HT-29 (cell line): ENCODE measurements around the gene OR51E2. TPM values are rescaled to one million over a fixed set of nuclear protein-coding genes. Genes with fewer than 3 reads are reported as not detected.

ENCODE experiments used
- DNase-seq: peaks from one replicate; pipeline ENCODE4 v3.0.0-alpha.2; 2015; ENCODE audit warnings: low spot score
- total RNA-seq: library from RNA; depleted of rRNA; stranded (reverse); fragments of >200 nt; shearing (Covaris generic); gene quantifications from 2 replicates; pipeline ENCODE4 v1.2.3, GENCODE V29; 2014; rRNA removed

Gene OR51E2, protein sequence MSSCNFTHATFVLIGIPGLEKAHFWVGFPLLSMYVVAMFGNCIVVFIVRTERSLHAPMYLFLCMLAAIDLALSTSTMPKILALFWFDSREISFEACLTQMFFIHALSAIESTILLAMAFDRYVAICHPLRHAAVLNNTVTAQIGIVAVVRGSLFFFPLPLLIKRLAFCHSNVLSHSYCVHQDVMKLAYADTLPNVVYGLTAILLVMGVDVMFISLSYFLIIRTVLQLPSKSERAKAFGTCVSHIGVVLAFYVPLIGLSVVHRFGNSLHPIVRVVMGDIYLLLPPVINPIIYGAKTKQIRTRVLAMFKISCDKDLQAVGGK
- 0.20 TPM in 1 of 2 replicates, not detected in the other for total RNA-seq

DNA sequence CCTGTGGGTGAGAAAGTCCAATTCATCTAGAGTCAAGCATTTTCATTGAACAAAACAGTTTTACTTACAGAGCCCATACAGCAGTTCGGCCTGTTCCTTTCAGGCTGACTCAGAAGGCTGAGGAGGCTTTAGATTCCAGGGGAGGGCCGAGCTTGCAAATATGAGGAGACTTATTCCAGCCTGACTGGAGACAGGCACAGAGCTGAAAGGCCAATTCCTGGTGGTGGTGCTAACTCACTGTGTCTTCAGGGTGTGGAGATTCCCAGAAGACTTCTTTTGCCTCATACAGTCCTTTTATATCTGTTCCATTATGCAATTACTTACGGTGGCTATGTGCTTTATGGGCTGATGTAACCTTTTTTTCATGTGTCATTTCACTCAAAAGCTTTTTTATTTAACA is at the start of gene OR51E2:
TSS of gene OR51E2 (minus strand) at position 269 of the 400 bp plus-strand sequence. CDS start 15,142 bp downstream, outside the sequence.
- peak; percentile 44 for DNase-seq

DNA sequence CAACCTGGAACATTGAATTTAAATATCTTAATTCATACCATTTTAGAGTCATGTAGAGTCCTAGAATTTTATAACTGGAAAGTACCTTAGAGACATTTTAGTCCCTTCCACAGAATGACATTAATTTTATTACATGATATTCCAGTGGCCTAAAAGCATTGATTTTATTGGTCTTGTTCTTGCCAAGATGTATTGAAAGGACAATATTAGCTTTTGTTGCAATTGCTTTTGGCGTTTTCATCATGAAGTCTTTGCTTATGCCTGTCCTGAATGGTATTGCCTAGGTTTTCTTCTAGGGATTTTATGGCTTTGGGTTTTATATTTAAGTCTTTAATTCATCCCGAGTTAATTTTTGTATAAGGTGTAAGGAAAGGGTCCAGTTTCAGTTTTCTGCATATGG is 43.1 kb upstream of the OR51E2 start:
- DNase-seq: no peak

DNA sequence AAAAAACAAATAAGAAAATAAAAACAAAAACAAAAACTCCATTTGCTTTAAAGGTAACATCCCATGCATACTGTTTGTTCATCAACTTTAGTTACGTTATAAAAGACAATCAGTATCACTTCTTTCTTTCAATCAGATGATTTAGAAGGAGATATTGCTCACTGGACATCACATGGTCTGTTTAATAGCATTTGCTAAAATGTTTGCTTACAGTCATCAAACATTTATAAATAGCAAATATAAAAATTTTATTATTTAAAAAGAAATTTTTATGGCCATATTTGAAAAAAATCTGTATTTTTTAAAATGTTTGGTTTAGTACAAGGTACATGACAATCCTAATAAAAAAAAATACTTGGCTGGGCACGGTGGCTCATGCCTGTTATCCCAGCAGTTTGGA is 29.5 kb upstream of the OR51E2 start:
- no peak for DNase-seq

DNA sequence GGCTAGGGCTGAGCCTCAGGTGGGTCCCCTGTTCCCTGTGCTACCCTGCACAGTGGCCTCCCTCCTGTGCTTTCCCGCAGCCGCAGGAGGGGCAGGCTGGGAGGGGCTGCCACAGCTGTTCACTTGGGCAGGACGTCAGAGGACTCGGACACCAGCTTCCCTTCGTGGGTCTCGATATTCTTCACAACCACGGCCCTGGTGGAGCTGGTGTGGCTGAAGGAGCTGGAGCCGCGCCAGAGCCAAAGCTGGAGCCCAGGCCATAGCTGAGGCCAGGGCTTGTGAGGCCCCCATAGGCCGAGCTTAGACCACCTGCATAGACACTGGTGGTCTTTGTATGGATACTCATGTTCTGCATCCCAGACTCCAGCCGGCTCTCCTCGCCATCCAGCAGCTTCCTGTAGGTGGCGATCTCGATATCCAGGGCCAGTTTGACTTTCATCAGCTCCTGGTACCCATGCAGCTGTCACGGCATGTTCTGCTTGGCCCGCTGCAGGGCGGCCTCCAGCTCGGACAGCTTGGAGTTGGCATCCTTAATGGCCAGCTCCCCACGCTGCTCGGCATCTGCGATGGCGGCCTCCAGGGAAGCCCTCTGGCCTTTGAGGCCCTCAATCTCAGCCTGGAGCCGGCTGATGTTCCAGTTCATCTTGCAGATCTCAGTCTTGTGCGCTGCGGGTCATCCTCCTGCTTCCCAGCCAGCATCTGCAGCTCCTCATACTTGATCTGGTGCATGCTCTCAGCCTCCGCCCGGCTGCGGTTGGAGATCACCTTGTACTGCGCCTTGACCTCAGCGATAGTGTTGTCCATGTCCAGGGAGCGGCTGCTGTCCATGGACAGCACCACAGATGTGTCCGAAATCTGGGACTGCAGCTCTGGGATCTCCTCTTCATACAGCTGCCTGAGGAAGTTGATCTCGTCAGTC is 25.2 kb upstream of the OR51E2 start:
- DNase-seq: peak; percentile 23

DNA sequence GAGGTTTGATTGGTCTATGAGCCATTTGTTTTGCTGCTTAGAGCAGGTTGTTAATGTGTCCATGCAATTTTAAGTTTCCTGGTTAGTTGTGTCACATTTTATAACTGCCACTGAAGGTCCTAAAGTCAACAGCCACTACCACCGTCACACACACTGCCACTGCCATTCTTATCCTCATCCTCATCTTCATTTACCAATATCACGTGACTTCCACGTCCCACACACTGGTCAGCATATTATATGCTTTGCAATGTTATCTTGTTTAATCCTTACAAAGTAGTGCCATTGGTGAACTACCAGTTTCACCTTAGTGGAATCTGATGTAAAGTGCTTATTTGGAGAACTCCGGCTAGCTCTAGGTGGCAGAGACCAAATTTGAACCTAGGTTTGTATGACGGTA is 16.6 kb upstream of the OR51E2 start:
- DNase-seq: no peak

DNA sequence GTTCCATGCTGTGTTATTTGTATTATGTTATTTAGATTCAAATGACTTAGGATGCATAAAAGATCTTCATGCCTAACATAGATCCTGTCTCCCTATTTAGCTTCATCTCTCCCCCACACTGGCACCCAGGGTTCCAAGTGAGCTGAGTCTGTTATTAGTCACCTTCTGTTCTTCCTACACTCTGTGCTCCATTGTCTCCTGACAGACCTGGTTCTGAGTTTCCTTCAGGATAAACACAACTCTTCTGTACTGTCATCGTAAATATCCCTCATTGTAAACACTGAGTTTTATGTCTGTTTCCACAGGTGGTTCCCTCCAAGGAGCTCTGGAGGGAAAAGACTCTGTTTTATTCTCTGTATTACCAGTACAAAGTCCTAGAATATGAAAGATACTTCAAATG is 15.6 kb upstream of the OR51E2 start:
- DNase-seq: no peak

DNA sequence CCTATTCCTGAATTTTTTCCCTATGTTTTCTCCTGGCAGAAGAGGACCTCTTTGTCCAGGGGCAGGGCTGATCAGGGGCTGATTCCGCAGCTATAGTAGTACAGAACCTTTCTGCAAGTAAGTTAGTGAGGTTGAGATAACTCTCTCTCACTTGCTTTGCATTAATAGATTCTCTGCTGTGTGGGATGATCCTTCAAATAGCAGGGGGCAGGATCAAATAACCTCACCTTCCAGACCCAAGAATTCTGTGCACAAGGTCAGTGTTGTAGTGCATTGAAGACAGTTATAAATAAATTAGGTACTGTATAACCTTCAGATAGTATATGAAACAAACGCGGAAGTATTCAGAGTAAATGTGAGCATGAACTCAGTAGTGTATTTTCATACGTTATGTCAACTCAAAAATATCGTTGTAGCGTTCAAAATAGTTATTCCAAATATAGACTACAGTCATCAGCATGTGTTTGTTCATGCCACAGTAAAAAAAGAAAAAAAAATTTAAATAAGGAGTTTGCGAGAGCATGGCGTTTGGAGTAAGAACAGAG is 7.2 kb upstream of the OR51E2 start:
- no peak for DNase-seq

DNA sequence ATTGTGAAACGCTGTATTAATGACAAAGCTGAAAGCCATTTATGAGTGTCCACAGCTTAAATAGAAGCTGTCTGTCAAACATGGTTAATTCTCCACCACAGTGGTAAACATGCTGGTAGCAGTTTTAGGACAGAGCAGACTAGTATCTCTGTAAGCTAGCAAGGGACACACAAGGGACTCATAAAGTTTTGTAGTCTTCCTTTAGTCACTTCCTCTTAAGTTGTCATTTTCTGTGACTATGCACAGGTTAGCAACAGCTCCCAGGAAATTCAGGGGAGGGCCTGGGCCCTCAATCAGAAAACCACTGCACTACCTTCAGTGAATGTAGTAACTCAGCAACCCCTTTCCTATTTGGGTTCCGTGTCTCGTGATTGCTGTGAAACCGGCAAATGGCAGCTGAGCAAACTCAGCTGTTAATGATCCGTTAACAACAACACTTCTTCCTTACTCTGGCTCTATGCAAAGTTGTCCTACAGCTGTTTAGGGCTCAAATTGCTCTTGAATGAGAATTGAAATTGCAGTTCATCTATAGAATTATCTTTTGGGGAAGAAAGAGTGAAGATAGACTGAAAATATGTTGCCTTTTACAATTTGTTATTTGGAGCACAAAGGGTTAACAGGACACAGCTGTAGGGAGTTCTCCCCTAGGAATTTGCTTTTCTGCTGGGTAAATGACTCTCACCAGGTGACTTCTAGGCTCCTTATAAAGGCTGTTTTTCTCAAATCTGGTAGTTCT is 6.6 kb upstream of the OR51E2 start, which contains the start of gene MMP26:
TSS of gene MMP26 (plus strand) at position 731 of the 736 bp plus-strand sequence.
- DNase-seq: no peak

DNA sequence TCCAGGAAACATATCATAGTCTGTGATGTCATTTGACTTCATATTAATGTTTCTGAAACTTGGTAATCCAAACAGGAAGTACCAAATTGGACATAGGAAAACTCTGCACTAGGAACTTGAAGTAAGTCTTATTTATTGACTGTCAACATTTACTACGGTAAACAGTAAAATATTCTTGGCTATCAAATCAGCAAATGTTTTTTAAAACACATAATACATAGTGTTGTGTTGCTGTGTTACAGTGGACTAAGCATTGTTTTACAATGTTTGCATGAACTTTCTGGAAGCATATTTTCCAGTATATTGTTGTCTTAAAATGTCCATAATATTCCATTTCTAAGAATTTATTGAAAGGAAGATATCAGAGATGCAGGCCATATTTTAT is 2.8 kb upstream of the OR51E2 start:
- no peak for DNase-seq

DNA sequence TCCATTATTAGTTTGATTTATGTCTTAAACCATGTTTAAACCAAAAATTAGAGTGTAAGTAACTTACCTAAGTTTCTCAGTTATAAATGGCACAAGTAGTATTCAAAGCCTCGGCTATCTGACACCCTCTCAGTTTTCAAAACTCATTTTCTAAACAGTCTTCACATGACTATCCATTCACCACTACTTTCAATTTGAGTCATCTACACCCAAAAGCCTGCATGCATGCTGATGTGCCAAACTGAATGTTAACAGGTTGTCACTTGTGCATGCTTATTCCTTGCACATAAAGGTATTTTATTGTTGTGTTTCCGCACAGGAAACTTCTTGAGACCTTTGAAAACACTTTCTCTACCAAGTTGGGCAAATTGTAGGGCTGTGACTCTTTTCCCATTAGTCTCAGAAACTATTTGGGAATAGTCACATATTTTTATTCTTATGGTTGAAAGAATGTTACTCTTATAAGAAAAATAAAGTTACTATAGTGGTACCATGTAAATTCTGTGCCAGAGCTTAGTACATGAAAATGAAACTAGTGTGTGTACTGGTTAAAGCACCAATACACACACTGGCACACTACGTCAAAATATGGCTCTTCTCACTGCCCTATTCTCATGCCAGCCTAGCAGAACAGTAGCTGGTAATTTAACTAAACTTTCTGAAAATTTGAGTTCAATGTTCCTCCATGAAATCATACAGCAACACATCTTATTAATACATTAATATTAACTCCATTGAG is 2.2 kb upstream of the OR51E2 start:
- DNase-seq: no peak

DNA sequence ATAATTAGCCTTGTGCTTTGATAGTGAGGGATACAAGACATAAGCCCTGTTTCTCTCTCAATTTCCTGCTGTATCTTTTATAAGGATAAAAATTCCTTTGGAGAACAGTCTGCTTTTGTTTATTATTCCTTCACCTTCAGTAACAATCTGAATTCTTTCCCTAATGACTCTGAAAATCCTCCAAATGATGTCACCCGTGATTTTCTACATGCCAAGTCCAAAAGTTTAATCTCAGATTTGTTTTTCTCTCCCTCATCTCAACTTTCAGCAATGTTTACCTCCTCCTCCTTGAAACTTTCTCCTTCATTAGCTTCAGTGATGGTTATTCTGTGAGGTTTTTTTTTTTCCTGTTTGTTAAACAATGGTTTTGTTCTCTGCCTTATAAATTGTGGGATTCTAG is 2.2 kb downstream of the OR51E2 start:
- DNase-seq: no peak

DNA sequence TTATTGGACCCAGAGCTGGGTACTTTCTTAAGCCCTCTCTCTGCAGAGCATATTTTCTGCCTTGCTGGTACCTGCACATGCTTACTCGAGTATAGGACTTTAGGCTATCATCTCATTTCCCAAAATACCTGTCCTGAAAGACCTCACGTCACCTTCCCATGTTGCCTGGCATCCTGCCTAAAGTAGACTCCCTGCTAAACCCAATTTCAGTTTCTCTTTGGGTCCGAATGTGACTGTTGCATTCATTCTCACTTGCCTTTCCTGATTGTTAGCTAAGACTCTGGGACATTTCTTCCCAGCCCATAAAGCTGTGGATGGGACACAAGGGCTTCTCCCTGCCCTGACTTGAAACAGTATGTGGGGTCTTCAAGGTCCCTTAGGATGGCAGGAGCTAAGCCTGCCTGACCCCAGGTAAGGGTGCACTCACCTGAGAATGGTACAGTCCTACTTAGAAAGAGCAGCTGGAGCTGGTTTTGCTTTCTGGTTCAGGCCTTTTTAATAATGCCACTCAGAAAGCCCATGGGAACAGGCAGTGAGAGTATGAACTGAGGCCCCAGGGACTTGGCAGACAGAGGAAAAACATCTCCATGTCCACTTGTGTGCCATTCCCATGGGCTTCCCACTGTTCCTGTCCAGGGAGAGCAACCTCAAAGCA is 12.9 kb downstream of the OR51E2 start:
- DNase-seq: no peak

DNA sequence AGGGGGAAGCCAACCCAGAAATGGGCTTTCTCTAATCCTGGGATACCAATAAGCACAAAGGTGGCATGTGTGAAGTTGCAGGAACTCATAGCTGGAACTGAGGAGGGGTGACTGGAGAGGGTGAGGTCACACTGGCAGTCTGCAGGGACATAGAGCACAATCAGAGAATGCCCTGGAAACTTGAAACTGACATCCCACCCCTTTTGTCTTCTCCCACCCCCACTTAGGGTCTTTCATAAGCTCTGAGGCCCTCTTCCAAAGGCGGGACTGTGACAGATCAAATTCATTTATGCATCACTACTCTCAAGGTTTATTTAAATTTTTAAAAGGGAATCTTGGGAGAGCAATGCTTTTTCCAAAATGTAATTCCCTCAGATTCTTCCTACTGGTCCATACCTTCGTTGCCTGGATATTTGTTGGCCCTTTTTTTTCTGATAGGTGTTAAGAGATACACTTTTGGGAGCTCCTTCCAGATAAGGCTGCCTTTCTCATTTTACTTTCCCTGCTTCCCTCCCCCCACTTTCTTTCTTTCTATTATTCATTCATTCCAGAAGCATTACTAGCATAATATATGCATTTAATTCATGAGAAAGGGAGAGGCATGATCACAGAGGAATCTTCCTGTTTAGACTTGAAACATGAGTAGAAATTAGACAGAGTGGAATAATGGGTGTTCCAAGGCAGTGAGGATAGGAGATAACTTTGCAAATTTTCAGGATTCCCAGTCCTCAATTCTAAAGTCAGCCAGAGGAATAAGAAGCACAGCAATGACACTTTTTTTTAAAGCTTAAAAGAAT is 14.8 kb downstream of the OR51E2 start:
- DNase-seq: no peak

DNA sequence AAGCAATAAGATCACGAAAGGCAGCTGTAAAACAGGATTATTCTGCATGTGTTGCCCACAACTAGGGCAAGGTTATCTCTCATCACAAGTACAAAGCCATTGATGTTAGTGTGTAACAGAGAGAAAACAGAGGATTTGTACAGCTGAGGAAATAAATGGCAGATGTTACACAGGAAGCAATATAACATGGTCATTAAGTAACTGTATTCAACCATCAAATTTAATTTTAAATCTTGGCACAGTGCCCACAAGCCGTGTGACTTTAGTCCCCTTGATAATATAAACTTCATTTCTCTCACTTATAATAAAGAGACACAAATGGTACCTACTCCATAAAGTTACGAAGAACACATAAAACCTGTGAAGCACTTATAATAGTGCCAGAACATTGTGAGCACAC is 17.3 kb downstream of the OR51E2 start:
- no peak for DNase-seq

DNA sequence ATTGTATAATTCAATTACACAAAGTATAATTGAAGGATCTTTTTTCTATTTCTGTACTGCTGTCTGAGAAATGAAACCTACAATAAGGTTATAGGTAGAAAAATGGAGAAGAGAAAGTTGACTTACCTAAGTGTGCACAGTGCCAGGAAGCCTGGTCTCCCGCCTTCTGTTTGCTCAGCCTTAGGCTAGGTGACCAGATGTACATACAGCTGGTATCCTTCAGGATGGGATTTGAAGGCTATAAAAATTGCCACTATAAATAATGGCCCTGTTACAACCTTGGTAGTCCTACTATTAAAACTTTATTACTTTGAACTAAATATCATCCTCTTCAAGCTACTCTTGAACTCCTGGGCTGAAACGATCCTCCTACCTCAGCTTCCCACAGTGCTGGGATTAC is 19.7 kb downstream of the OR51E2 start:
- no peak for DNase-seq

DNA sequence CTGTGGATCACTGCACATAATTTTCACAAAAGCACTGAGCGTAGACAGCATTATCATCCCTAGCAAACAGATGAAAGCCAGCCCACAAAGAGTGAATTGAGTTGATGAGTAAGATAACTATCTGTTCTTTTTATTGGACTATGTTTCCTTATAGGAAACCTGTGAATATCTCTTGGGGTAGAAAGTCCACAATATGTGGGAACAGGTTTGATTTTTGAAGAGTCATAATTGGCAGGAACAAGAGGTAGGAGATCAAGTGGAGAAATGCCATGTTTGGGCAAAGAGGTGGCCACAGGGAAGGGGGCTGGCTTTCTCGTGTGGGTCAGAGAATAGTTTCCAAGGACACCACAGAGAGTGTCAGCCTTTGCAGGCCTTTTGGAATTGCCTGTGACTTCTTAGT is 23.9 kb downstream of the OR51E2 start:
- DNase-seq: no peak

DNA sequence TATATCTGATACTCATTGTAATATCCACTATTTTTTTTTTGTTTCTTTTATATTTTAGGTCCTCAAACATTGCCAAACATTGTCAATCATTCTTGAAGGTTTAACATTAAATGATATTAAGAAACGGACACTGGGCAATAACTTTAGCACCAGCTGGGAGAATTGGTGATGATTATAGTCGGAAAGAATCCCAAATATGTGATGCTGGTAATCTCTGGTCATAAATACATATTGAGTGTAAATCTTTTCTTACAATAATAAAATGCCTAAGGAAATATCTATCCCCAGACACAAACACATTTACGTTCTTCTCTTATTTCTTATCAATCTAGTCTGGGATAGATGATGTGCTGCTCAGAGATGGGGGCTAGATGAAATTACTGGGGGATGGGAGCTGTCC is 25.2 kb downstream of the OR51E2 start:
- no peak for DNase-seq

DNA sequence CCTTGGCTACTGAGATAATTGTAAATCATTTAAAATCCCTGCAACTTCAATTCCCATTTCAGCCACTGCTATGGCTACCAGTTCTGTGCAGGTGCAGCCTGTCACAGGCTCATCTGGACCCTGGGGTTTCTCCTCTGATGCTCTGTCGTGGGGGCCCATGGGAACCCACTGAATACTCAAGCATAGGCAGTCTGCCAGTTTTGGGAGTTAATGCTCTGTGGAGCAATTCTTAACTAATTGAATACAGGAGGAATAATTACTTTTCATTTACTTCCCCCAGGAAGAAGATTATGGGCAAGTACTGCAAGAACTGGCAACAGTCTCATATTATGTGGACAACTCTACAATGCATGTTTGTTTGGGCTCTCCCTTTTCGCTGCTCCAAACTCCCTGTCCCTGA is 25.9 kb downstream of the OR51E2 start:
- DNase-seq: no peak

DNA sequence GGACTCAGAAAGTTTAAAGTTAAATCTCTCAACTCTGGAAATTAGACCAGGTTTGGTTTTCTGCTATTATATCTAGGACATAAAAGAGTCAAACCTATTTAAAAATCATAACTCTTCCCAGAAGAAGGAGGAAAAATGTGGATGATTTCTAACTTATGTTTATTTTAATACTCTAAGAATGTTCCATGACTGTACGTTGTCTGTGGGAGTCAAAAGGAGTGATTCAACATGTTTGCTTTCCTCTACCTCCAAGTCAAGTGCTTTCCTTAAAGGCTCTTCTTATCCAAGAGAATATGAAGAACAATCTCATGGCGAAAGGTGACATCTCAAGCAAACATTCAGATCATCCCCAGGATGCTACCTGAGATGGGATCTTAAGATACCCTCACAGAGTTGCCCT is 32.2 kb downstream of the OR51E2 start:
- no peak for DNase-seq

DNA sequence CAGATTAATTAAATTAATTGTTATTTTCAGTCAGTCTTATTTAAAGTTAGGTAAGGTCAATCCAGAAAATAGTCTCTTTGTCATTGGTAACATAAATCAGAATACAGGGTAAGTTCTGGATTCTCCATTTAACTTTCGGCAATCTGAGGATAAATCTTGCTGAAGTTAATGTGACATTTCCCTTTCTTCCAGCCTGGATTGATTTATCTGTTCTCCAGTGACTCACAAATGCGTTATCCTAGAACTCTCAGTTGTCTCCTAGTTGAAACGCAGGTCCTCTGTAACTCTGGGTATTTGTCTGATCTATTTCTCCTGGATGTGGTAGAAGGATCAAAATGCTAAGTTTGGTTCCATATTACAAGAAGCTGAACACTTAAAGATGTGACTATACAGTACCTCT is 32.9 kb downstream of the OR51E2 start:
- no peak for DNase-seq
